ENCODE measurements around the gene PODNL1. TPM values are rescaled to one million over a fixed set of nuclear protein-coding genes. Genes with fewer than 3 reads are reported as not detected.

Gene PODNL1
- total RNA-seq, 1 donor from 2014 or later: 8.7 TPM

DNA sequence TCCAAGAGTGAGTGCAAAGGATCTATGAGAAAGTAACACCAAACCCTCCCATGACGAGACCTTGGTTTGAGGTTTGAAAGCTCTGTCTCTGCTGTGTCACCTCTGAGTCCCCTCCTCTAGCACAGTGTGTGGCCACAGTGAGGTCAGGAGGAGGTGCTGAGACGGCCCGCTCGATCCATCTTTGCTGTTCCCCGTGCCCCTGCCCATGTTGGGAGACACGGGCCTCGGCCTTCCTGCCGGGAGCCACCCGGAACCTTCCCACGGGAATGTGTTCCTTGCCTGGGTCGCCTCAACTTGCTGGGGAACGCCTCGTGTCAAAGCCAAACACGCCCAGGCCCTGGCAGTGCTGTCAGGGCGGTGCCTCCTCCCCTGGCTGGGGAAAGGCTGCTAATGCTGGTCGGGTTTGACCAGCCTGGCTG, 51.2 kb downstream of the PODNL1 start:
- DNase-seq (ENCODE audit: low spot score): no peak
- no peak overlapping the region for H3K4me3 Mint-ChIP-seq (ENCODE audit: unreplicated experiment)
- TF ChIP-seq, protein P1, sequence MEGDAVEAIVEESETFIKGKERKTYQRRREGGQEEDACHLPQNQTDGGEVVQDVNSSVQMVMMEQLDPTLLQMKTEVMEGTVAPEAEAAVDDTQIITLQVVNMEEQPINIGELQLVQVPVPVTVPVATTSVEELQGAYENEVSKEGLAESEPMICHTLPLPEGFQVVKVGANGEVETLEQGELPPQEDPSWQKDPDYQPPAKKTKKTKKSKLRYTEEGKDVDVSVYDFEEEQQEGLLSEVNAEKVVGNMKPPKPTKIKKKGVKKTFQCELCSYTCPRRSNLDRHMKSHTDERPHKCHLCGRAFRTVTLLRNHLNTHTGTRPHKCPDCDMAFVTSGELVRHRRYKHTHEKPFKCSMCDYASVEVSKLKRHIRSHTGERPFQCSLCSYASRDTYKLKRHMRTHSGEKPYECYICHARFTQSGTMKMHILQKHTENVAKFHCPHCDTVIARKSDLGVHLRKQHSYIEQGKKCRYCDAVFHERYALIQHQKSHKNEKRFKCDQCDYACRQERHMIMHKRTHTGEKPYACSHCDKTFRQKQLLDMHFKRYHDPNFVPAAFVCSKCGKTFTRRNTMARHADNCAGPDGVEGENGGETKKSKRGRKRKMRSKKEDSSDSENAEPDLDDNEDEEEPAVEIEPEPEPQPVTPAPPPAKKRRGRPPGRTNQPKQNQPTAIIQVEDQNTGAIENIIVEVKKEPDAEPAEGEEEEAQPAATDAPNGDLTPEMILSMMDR (IDR thresholded peaks at IDR 0.05): no peak

DNA sequence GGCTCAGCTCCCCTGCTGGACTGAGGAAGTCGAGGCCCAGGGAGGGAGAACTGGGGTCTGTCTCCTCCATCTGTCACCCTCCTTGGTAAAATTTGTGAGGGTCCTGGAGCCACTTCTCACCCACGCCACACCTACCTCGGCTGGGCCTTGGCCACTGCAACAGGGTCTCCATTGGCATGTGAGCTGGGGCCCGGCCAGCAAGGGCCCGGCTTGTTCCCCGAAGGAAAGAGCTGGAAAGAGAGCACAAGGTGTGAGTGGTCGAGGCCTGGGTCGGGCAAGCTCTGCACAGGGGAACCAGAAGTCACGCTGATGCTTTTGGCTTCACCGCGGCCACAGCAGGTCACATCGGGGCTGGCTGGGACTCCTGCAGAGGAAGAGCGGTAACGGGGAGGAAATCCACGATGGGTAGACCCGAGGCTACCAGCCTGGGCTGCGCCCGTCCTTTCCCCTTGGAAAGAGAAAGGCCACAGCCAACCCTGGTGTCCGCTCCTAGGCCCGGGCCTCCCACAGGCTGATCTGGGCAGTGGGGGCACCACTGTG, 52.3 kb downstream of the PODNL1 start:
- DNase-seq (ENCODE audit: low spot score): no peak
- peaks cover 16% of the 10 kb centered on the region for H3K4me1 Mint-ChIP-seq (ENCODE audit: low read depth)

More for the DNA sequence above, 51.2 kb downstream of the PODNL1 start:
- Mint-ChIP-seq H3K36me3 (ENCODE audit: low read depth) (no peaks in the 10 kb centered on the region), H3K9me3 (ENCODE audit: low read depth) (no peaks in the 10 kb centered on the region), H3K27ac (ENCODE audit: unreplicated experiment) (no peak overlapping the region), H3K27me3 (ENCODE audit: low read depth) (no peaks in the 10 kb centered on the region), H3K4me1 (ENCODE audit: low read depth) (peaks cover 4% of the 10 kb centered on the region)

DNA sequence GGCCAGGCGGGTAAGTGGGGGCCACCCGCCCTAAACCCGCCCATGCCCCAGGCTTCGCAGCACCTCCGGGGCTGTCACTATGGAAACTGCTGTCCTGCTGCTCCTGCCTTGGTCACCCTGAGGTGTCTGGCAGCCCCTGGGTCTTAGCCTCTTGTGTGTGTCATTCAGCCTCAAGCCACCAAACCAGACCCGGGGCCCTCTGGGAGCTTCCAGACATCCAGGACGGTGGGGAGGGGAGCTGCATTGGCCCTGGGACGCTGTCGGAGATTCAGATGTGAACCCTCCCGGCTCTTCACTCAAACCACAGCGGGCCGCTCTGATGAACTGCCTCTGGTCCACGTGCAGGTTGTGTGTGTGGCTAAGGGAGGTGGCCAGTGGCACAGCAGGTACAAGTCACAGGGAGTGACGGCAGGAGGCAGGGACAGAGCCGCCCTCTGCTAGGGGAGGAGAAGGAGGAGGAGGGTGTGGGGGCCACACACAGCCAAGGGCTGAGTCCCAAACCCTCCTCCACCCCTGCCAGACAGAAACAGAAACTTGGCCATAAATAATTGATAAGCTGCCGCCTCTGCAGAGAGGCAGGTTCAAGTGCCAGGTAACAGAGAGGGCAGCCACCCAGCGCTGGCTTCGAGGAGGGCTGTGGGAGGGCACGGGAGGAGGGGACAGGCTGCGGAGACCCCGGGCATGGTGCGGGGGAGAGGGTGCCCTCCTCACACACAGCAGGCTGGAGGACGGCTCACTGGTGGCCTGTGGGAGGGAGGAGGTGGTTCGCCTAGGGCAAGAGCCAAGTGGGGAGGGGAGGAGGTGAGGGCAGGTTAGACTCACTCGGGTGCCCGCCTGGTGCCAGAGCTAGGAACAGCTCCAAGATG, 53.3 kb downstream of the PODNL1 start:
- Mint-ChIP-seq H3K4me3 (ENCODE audit: unreplicated experiment) (no peak overlapping the region), H3K27ac (ENCODE audit: unreplicated experiment) (no peak overlapping the region), H3K4me1 (ENCODE audit: low read depth) (peaks cover 24% of the 10 kb centered on the region), H3K36me3 (ENCODE audit: low read depth) (no peaks in the 10 kb centered on the region), H3K9me3 (ENCODE audit: low read depth) (no peaks in the 10 kb centered on the region), H3K27me3 (ENCODE audit: low read depth) (no peaks in the 10 kb centered on the region)
- TF ChIP-seq, protein P1 (IDR thresholded peaks at IDR 0.05): no peak
- DNase-seq (ENCODE audit: low spot score): no peak

More for the DNA sequence above, 52.3 kb downstream of the PODNL1 start:
- Mint-ChIP-seq H3K27ac (ENCODE audit: unreplicated experiment) (no peak overlapping the region), H3K27me3 (ENCODE audit: low read depth) (no peaks in the 10 kb centered on the region), H3K4me3 (ENCODE audit: unreplicated experiment) (no peak overlapping the region), H3K36me3 (ENCODE audit: low read depth) (no peaks in the 10 kb centered on the region), H3K9me3 (ENCODE audit: low read depth) (no peaks in the 10 kb centered on the region)
- TF ChIP-seq, protein P1 (IDR thresholded peaks at IDR 0.05): no peak

DNA sequence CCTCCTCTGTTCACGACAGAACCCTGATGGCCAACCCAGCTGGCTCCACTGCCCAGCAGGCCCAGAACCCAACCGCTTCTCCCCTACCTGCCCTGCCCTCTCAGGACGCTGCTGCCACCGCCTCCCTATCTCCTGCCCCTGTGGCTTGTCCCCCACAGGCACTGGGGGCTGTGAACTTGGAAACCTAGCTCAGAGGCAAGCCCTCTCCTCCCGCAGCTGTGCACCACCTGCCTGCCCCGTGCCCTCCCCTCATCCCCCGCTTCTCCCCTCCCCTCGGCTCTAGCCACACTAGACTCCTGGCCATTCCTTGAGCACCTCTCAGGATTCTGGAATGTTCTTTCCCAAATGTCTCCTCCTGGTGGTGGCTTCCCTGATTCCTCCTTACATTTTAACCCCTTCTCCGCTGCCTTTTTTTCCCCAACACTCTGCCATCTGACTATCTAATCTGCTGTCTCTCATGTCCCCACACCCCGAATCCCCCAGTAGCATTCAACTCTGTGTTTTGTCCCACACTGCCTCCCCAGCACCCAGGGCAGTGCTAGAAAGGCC, 54.6 kb downstream of the PODNL1 start:
- Mint-ChIP-seq H3K27me3 (ENCODE audit: low read depth) (no peaks in the 10 kb centered on the region), H3K9me3 (ENCODE audit: low read depth) (no peaks in the 10 kb centered on the region), H3K4me1 (ENCODE audit: low read depth) (peaks cover 28% of the 10 kb centered on the region), H3K27ac (ENCODE audit: unreplicated experiment) (no peak overlapping the region), H3K4me3 (ENCODE audit: unreplicated experiment) (no peak overlapping the region), H3K36me3 (ENCODE audit: low read depth) (no peaks in the 10 kb centered on the region)
- no peak for DNase-seq (ENCODE audit: low spot score)
- TF ChIP-seq, protein P1 (IDR thresholded peaks at IDR 0.05): peak; percentile 53

DNA sequence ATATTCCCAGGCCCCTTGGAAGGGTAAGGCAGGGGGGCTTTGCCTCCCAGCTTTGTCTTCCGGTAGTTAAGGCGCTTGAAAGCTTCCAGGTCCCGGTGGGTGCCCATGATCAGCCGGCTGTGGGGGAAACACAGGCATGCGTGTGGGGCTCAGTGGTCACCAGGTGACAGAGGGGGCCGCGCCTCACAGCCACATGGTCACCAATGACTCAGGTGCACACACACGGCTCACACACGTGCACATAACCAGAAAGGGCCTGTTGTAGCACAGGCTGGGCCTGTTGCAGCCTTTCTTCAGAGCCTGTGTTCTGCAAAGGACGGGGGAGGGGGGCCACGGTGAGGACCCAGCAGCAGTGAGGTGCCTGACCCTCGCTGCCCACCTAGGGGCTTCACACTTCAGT, 55.4 kb downstream of the PODNL1 start:
- no peaks in the 10 kb centered on the region for H3K9me3 Mint-ChIP-seq (ENCODE audit: low read depth)
- no peaks in the 10 kb centered on the region for H3K27me3 Mint-ChIP-seq (ENCODE audit: low read depth)
- no peak overlapping the region for H3K27ac Mint-ChIP-seq (ENCODE audit: unreplicated experiment)
- TF ChIP-seq, protein P1 (IDR thresholded peaks at IDR 0.05): no peak
- H3K4me1 Mint-ChIP-seq (ENCODE audit: low read depth): peaks cover 28% of the 10 kb centered on the region
- H3K4me3 Mint-ChIP-seq (ENCODE audit: unreplicated experiment): no peak overlapping the region
- H3K36me3 Mint-ChIP-seq (ENCODE audit: low read depth): no peaks in the 10 kb centered on the region
- no peak for DNase-seq (ENCODE audit: low spot score)
